ENCODE data around the gene ABCB11. TPM values are rescaled to one million over a fixed set of nuclear protein-coding genes. Genes with fewer than 3 reads are reported as not detected.
"Not testable (repeated sequence)": the region's sequence is repeated elsewhere in the genome, so short reads cannot be mapped to it uniquely, and the experiment has no call there.

The ABCB11 gene
- total RNA-seq, 4 donors from 2014 or later = 0.06 TPM; not detected in 3

DNA sequence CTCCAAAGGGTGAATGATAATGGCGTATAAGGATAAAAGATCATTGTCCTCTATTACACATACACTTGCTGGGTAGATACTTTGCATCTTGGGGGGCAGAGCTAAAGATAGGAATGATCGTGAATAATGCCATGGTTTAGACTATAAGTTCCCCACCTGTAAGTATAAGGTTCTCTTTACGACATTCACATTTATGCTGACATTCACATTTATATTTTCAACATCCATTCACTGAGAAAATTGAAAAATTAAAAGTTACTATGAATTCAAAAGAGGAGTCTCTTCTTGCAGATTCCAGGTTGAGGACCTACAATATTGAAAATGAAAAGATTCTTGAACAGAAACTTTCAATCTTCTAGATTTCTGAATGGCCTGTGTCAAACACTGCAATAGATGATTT is 138.8 kb downstream of the ABCB11 start:
- Histone ChIP-seq H3K4me3 (no peak overlapping the region), H3K9me3 (no peaks in the 10 kb centered on the region), H3K27me3 (no peaks in the 10 kb centered on the region), H3K36me3 (no peaks in the 10 kb centered on the region), H3K4me1 (peaks cover 0 to 12% (median 11%) of the 10 kb centered on the region in 4 donors), H3K27ac (replicated peaks in 1 of 4) (no peak overlapping the region)
- intact Hi-C loops (cut with DNase I) = no loop called here
- TF ChIP-seq, protein P1, sequence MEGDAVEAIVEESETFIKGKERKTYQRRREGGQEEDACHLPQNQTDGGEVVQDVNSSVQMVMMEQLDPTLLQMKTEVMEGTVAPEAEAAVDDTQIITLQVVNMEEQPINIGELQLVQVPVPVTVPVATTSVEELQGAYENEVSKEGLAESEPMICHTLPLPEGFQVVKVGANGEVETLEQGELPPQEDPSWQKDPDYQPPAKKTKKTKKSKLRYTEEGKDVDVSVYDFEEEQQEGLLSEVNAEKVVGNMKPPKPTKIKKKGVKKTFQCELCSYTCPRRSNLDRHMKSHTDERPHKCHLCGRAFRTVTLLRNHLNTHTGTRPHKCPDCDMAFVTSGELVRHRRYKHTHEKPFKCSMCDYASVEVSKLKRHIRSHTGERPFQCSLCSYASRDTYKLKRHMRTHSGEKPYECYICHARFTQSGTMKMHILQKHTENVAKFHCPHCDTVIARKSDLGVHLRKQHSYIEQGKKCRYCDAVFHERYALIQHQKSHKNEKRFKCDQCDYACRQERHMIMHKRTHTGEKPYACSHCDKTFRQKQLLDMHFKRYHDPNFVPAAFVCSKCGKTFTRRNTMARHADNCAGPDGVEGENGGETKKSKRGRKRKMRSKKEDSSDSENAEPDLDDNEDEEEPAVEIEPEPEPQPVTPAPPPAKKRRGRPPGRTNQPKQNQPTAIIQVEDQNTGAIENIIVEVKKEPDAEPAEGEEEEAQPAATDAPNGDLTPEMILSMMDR (IDR thresholded peaks at IDR 0.05) = no peak
- no peak for TF ChIP-seq POLR2A (IDR thresholded peaks at IDR 0.05; ENCODE audit: low read depth)
- TF ChIP-seq POLR2AphosphoS5 (IDR thresholded peaks at IDR 0.05) = no peak
- no peak for TF ChIP-seq EP300 (IDR thresholded peaks at IDR 0.05)
- DNase-seq (ENCODE audit: extremely low spot score) = no peak
- WGBS = 83% methylated on average over 3 of the region's 3 CpGs

DNA sequence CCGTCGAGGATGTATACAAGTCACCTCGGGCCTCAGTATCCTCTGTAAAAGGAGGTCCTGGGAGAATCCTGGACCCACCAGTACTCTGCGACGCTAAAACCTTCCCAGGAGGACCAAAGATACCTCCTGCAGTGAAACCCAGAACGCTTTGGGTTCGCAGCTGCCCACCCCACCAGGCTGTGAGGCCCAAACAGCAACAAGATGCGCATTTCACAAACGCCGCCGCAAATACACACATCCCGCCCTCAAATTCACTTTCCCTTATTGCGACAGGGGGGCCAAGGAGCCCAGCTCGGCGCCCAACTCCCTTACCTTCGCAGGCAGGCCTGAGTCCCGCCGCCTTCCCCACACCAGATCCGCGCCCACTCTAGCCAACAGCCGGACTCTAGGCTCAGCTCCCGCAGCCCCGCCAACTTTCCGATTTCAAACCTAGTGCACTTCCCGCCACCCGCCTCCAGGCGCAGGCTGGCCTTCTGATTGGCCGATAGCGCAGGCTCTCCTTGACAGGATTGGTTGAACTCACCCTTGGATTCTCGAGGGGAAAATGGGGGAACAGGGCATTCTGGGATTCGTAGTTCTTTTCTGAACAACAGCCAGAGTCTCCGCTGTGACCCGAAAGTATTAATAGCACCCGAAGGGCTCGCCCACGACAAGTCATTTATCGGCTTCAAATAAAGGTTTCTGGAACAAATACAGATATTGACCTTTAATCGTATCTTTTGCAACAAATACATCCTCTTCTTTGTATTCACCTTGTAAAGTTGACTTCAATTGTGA is 140.9 kb downstream of the ABCB11 start, which contains the start of gene SPC25:
Gene SPC25 (minus strand): TSS at position 425 of the 777 bp plus-strand sequence. CDS start 911 bp downstream, outside the sequence.
- Histone ChIP-seq H3K4me1 (peaks cover 0 to 12% (median 11%) of the 10 kb centered on the region in 4 donors), H3K9me3 (no peaks in the 10 kb centered on the region), H3K4me3 (peak within 1 kb of the TSS; percentile 51 to 62 (median 55)), H3K27me3 (no peaks in the 10 kb centered on the region), H3K27ac (replicated peaks in 1 of 4) (no peak within 1 kb of the TSS), H3K36me3 (no peaks in the 10 kb centered on the region)
- under 1% methylated on average over 33 of the region's 38 CpGs for WGBS
- TF ChIP-seq, protein P1 (IDR thresholded peaks at IDR 0.05) = peak in 1 of 3 experiments; percentile 9
- no peak for TF ChIP-seq POLR2A (IDR thresholded peaks at IDR 0.05; ENCODE audit: low read depth)
- peak in 1 of 2 donors; percentile 79 for TF ChIP-seq POLR2AphosphoS5 (IDR thresholded peaks at IDR 0.05)
- intact Hi-C loops (cut with DNase I) = no loop called here
- peak; percentile 95 for DNase-seq (ENCODE audit: extremely low spot score)

DNA sequence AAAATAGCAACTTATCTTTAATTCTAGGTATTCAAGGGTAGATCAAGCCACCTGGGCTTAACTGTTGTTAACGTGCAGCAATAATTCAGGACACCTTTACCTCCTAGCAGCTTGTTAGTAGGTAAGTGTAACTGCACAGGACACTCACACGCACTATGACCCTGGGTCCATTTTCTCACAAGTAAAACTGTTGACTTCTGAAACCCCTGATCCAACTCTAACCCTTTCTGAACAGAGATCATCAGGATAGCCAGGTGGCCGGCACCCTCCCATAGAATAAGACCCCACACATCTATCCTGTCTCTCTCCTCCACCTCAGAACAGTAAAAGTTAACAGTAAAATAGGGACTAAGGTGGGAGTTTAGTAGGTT is 141.5 kb downstream of the ABCB11 start:
- Histone ChIP-seq H3K4me1 (peaks cover 0 to 12% (median 11%) of the 10 kb centered on the region in 4 donors), H3K36me3 (no peaks in the 10 kb centered on the region), H3K4me3 (peak overlapping the region in 3 of 4 donors; percentile 52 to 62 (median 58)), H3K9me3 (no peaks in the 10 kb centered on the region), H3K27ac (replicated peaks in 1 of 4) (no peak overlapping the region), H3K27me3 (no peaks in the 10 kb centered on the region)
- no peak for TF ChIP-seq EP300 (IDR thresholded peaks at IDR 0.05)
- TF ChIP-seq, protein P1 (IDR thresholded peaks at IDR 0.05) = no peak
- no peak for TF ChIP-seq POLR2A (IDR thresholded peaks at IDR 0.05; ENCODE audit: low read depth)
- TF ChIP-seq POLR2AphosphoS5 (IDR thresholded peaks at IDR 0.05) = no peak
- intact Hi-C loops (cut with DNase I) = no loop called here
- DNase-seq (ENCODE audit: extremely low spot score) = no peak
- WGBS = 50% methylated on average over 3 of the region's 3 CpGs

DNA sequence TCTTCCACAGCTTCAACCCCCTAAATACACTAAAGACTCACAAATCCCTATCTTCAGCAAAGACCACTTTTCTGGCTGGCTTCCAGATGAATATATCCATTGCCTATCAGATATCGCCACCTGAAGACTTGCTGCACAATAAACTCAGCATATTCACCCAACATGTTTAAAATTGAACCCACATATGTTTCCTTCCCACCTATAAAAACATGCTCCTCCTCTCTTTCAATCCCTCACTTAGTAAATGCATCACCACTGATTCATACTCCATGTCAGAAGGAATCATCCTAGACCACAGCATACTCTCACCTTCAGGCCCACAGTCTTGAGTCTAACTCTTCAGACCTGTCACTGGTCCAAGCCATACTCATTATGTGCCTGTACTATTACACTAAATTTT is 146.1 kb downstream of the ABCB11 start:
- 100% methylated on average over 1 of the region's 1 CpG for WGBS
- intact Hi-C loops (cut with DNase I) = no loop called here
- H3K27me3 ChIP-seq = no peaks in the 10 kb centered on the region
- no peak for DNase-seq (ENCODE audit: extremely low spot score)
- H3K27ac ChIP-seq (replicated peaks in 1 of 4) = no peak overlapping the region
- H3K4me1 ChIP-seq = peaks cover 0 to 5% (median 3%) of the 10 kb centered on the region in 4 donors
- H3K36me3 ChIP-seq = no peaks in the 10 kb centered on the region
- H3K9me3 ChIP-seq = no peaks in the 10 kb centered on the region
- TF ChIP-seq POLR2A (IDR thresholded peaks at IDR 0.05; ENCODE audit: low read depth) (no peak), POLR2AphosphoS5 (IDR thresholded peaks at IDR 0.05) (no peak), EP300 (IDR thresholded peaks at IDR 0.05) (no peak)
- TF ChIP-seq, protein P1 (IDR thresholded peaks at IDR 0.05) = no peak
- H3K4me3 ChIP-seq = no peak overlapping the region

DNA sequence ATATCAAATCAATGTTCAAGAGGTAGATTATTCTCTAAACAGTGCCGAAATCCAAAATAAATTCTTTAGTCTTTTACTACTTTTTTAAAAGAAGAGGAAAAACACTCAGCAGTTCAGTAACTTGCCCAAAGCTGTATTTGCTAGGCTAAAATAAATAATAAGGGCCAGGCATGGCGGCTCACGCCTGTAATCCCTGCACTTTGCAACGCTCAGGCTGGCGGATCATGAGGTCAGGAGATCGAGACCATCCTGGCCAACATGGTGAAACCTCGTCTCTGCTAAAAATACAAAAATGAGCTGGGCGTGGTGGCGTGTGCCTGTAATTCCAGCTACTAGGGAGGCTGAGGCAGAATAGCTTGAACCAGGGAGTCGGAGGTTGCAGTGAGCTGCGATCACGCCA is 149.0 kb downstream of the ABCB11 start:
- H3K4me3 ChIP-seq; H3K9me3 ChIP-seq; H3K36me3 ChIP-seq; H3K27me3 ChIP-seq; intact Hi-C loops (cut with DNase I); DNase-seq (ENCODE audit: extremely low spot score); H3K4me1 ChIP-seq; H3K27ac ChIP-seq (replicated peaks in 1 of 4): not testable (repeated sequence)
- 95% methylated on average over 12 of the region's 12 CpGs for WGBS
